Right lobe of liver (tissue), 6 donors: ENCODE results near the gene TMEM8B. TPM values are rescaled to one million over a fixed set of nuclear protein-coding genes. Genes with fewer than 3 reads are reported as not detected.
A peak's percentile ranks its signal among the peaks of the same experiment; 100 is the strongest.
"Not testable (repeated sequence)": the region's sequence is repeated elsewhere in the genome, so short reads cannot be mapped to it uniquely, and the experiment has no call there.

ENCODE experiments used
- ATAC-seq, 4 donors: fragments of 200-7000 bp; cut with Tn5 transposase; one replicate each; pipeline ENCODE4 v1.9.1; 2020; ENCODE audit warnings: mild to moderate bottlenecking in 4 of 4, moderate library complexity in 4 of 4
- DNase-seq, 3 donors: peaks; one replicate each; pipeline ENCODE4 v3.0.0-alpha.2; 2020
- H3K27ac ChIP-seq, 3 donors: fragments of 200-600 bp; one replicate each; pipeline ENCODE4 v1.8.0; 2022
- H3K27me3 ChIP-seq, 2 donors: fragments of 200-600 bp; one replicate each; pipeline ENCODE4 v1.8.0; 2022
- H3K36me3 ChIP-seq, 4 donors: fragments of 200-600 bp; sonication (generic) in 1 of 4; one replicate each; pipeline versions ENCODE4 v1.5.1 to v1.8.0; 2017 to 2022; ENCODE audit warnings: control low read depth in 1 of 4
- H3K4me1 ChIP-seq, 4 donors: fragments of 200-600 bp; sonication (generic) in 1 of 4; one replicate each; pipeline versions ENCODE4 v1.5.1 to v1.8.0; 2017 to 2022; ENCODE audit warnings: control low read depth in 1 of 4
- H3K4me3 ChIP-seq, 3 donors: fragments of 200-600 bp; one replicate each; pipeline ENCODE4 v1.8.0; 2022
- H3K9me3 ChIP-seq, 4 donors: fragments of 200-600 bp; sonication (generic) in 1 of 4; one replicate each; pipeline versions ENCODE4 v1.5.1 to v1.8.0; 2017 to 2022; ENCODE audit warnings: control low read depth in 1 of 4
- POLR2A ChIP-seq: fragments of 450-650 bp; IDR thresholded peaks from one replicate; pipeline ENCODE4 v1.6.1; 2017; ENCODE audit warnings: antibody characterized with exemption, mild to moderate bottlenecking
- WGBS: methylation state at CpG from one replicate; pipeline ENCODE4 v1.1.6; 2018; ENCODE audit warnings: low coverage, low lambda C conversion rate; ENCODE audit not compliant: insufficient coverage; ENCODE audit errors: missing lambda C conversion rate; 5-methylcytosine and 5-hydroxymethylcytosine counted together
- intact Hi-C, 2 donors: fragments of 100-400 bp; cut with DNase I; formaldehyde crosslinking; loops; one replicate each; pipeline versions ENCODE4 v1.11.2 to v1.14.1; 2022
- total RNA-seq, 6 experiments: library from RNA; depleted of rRNA in 2 of 6; stranded (reverse); fragments of >200 nt in 2 of 6; fragmentation: NEBNext Ultra II Directional in 3 of 6; extraction: Animal tissue kit (Norgen Biotek cat#: 25700) in 3 of 6; gene quantifications; one replicate each; pipeline versions ENCODE4 v1.1.0 to v1.2.4, GENCODE V29; 2016 to 2023
- TF ChIP-seq, protein P1 (sequence below), 4 donors: fragments of 200-600 bp in 3 of 4; fragments of 450-650 bp in 1 of 4; IDR thresholded peaks; one replicate each; pipeline versions ENCODE4 v1.5.1 to v1.8.0; 2016 to 2022; ENCODE audit warnings: antibody characterized with exemption in 4 of 4, mild to moderate bottlenecking in 2 of 4
- donor health status: DM: no; HTN: yes; CAD: no.
- donor health status: DM: no; HTN: no; CAD: no.
- donor health status: DM: no; HTN: no; CAD: no.
- donor health status: DM: no; HTN: yes; CAD: no.
- donor health status: DM: no; HTN: yes; CAD: no.

The TMEM8B gene
- total RNA-seq, 6 experiments from 2014 or later = 1.7 to 4.7 (median 3.5) TPM

GRCh38 chr9:35872505-35872904 lies 43.5 kb downstream of the TMEM8B start:
- Histone ChIP-seq H3K36me3 (no peaks in the 10 kb centered on the region), H3K4me1 (no peaks in the 10 kb centered on the region), H3K9me3 (no peaks in the 10 kb centered on the region), H3K4me3 (no peak overlapping the region), H3K27me3 (no peaks in the 10 kb centered on the region), H3K27ac (no peak overlapping the region)
- WGBS = 43% methylated on average over 3 of the region's 3 CpGs
- no peak for ATAC-seq
- TF ChIP-seq, protein P1, sequence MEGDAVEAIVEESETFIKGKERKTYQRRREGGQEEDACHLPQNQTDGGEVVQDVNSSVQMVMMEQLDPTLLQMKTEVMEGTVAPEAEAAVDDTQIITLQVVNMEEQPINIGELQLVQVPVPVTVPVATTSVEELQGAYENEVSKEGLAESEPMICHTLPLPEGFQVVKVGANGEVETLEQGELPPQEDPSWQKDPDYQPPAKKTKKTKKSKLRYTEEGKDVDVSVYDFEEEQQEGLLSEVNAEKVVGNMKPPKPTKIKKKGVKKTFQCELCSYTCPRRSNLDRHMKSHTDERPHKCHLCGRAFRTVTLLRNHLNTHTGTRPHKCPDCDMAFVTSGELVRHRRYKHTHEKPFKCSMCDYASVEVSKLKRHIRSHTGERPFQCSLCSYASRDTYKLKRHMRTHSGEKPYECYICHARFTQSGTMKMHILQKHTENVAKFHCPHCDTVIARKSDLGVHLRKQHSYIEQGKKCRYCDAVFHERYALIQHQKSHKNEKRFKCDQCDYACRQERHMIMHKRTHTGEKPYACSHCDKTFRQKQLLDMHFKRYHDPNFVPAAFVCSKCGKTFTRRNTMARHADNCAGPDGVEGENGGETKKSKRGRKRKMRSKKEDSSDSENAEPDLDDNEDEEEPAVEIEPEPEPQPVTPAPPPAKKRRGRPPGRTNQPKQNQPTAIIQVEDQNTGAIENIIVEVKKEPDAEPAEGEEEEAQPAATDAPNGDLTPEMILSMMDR (IDR thresholded peaks at IDR 0.05) = no peak
- no peak for TF ChIP-seq POLR2A
- intact Hi-C loops = no loop called here
- DNase-seq = no peak

DNA sequence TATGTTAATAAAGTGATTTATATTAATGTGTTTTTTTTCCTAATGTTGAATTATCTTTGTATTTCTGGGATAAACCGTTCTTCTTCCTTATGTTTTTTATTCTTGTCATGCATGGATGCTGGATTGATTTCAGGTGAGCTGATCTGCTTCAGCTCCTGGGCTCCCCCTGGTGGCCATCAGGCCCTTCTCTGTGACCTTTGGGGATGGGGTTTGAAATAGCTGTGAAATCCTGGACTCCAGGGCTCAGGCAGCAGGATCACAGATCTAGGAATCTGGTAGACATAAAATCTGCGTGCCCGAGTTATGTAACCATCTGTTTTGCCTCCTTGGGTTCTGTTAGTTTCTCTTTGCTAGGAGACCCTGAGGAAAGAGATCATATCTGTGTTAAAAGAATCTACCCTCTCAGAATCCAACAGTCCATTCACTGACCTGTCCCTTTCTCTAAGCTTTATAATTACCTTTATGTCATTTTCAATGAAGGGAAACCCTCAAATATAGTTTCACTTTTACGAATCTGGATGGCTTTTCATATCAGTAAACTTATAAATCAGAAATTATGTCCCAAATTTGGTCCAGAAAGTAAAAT lies 53.3 kb downstream of the TMEM8B start:
- Histone ChIP-seq H3K9me3 (no peaks in the 10 kb centered on the region), H3K36me3 (no peaks in the 10 kb centered on the region), H3K27ac (no peak overlapping the region), H3K4me1 (no peaks in the 10 kb centered on the region), H3K4me3 (no peak overlapping the region), H3K27me3 (no peaks in the 10 kb centered on the region)
- no peak for TF ChIP-seq POLR2A
- TF ChIP-seq, protein P1 (IDR thresholded peaks at IDR 0.05) = peak; percentile 90 to 98 (median 98)
- DNase-seq (peak; percentile 85 to 87 (median 86)), ATAC-seq (peak; percentile 98 to 100 (median 99))
- intact Hi-C loops = loop anchor here in 1 of 2 donors (10.0 kb wide), 2 partner anchors 58 to 88 kb away; partner anchors contain the start of genes FAM221B, NPR2 and TMEM8B
- WGBS = 0% methylated on average over 4 of the region's 4 CpGs

DNA sequence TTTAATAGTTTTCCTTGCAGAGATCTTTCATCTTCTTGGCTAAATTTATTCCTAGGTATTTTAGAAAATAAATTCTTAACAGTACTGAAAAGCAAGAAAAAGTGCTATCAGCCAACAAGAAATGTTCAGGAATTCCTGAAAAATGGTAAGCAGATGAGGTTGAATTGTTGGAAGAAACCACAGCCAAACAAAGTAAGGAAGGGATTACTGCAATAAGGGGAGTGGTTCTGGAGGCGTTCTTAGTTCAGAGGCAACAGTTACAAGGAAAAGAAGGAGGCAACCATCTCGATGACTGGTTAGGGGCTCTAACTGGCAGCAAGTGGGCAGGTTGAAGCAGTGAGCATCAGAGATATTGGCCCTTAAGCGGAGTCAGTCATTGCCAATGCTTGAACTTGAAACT lies 54.0 kb downstream of the TMEM8B start:
- ATAC-seq = no peak

GRCh38 chr9:35884908-35885307 lies 55.9 kb downstream of the TMEM8B start:
- not testable (repeated sequence) for H3K4me3 ChIP-seq, H3K4me1 ChIP-seq, H3K36me3 ChIP-seq, ATAC-seq, H3K27me3 ChIP-seq, H3K27ac ChIP-seq, DNase-seq, H3K9me3 ChIP-seq
- 77% methylated on average over 1 of the region's 3 CpGs for WGBS
- intact Hi-C loops = loop anchor here in 1 of 2 donors (10.0 kb wide), 2 partner anchors 60 to 90 kb away; partner anchors contain the start of genes FAM221B, NPR2 and TMEM8B

More for the DNA sequence above, 54.0 kb downstream of the TMEM8B start:
- no peaks in the 10 kb centered on the region for H3K36me3 ChIP-seq
- no peak for DNase-seq
- no peaks in the 10 kb centered on the region for H3K27me3 ChIP-seq
- H3K27ac ChIP-seq = no peak overlapping the region
- intact Hi-C loops = loop anchor here in 1 of 2 donors (10.0 kb wide), 2 partner anchors 58 to 88 kb away; partner anchors contain the start of genes FAM221B, NPR2 and TMEM8B
- no peaks in the 10 kb centered on the region for H3K4me1 ChIP-seq
- WGBS = 50% methylated on average over 3 of the region's 3 CpGs
- H3K9me3 ChIP-seq = no peaks in the 10 kb centered on the region
- no peak overlapping the region for H3K4me3 ChIP-seq
- TF ChIP-seq POLR2A = no peak
- TF ChIP-seq, protein P1 (IDR thresholded peaks at IDR 0.05) = no peak

- ATAC-seq (no peak), DNase-seq (no peak)
- TF ChIP-seq, protein P1 (IDR thresholded peaks at IDR 0.05) = no peak
- TF ChIP-seq POLR2A = no peak
- no peaks in the 10 kb centered on the region for H3K4me1 ChIP-seq
- no peak overlapping the region for H3K4me3 ChIP-seq
- intact Hi-C loops = no loop called here
- WGBS = 71% methylated on average over 3 of the region's 3 CpGs
- no peaks in the 10 kb centered on the region for H3K27me3 ChIP-seq
- H3K27ac ChIP-seq = no peak overlapping the region
- H3K36me3 ChIP-seq = no peaks in the 10 kb centered on the region
- no peaks in the 10 kb centered on the region for H3K9me3 ChIP-seq
Measured at GRCh38 chr9:35891646-35892045, 62.6 kb downstream of the TMEM8B start.
